COLO668 (cell line): ENCODE results near the gene ULK1.

ENCODE experiments used
- DNase-seq: peaks from one replicate; lab custom pipeline; 2025; ENCODE audit not compliant: unreplicated experiment; lab: John Stamatoyannopoulos, UW

ULK1 gene

GRCh38 chr12:131894313-131894860 is at the start of gene ULK1:
Gene ULK1 (plus strand): TSS chr12:131894622. CDS start chr12:131895002, 380 bp downstream.
- peak; percentile 87 for DNase-seq

GRCh38 chr12:131844656-131845055 is 49.8 kb upstream of the ULK1 start:
- no peak for DNase-seq

GRCh38 chr12:131845121-131845520 is 49.3 kb upstream of the ULK1 start:
- DNase-seq, result peak; percentile 49

- DNase-seq, result no peak
Observed at GRCh38 chr12:131847456-131847855, 47.0 kb upstream of the ULK1 start.

- DNase-seq, result no peak
Observed at GRCh38 chr12:131848753-131849152, 45.7 kb upstream of the ULK1 start.

GRCh38 chr12:131849700-131850553 is 44.5 kb upstream of the ULK1 start:
- no peak for DNase-seq

- peak; percentile 66 for DNase-seq
Observed at GRCh38 chr12:131850856-131851559, 43.4 kb upstream of the ULK1 start.

GRCh38 chr12:131851741-131852550 is 42.5 kb upstream of the ULK1 start:
- DNase-seq, result no peak

- no peak for DNase-seq
Observed at GRCh38 chr12:131852551-131853299, 41.7 kb upstream of the ULK1 start.

GRCh38 chr12:131853832-131854797 is 40.3 kb upstream of the ULK1 start:
- DNase-seq, result no peak

- DNase-seq, result no peak
Observed at GRCh38 chr12:131854861-131855476, 39.5 kb upstream of the ULK1 start.

- DNase-seq, result no peak
Observed at GRCh38 chr12:131855521-131856142, 38.8 kb upstream of the ULK1 start.

- no peak for DNase-seq
Observed at GRCh38 chr12:131856366-131857097, 37.9 kb upstream of the ULK1 start.

- DNase-seq, result no peak
Observed at GRCh38 chr12:131857908-131858850, 36.2 kb upstream of the ULK1 start.

GRCh38 chr12:131860472-131861260 is 33.8 kb upstream of the ULK1 start:
- DNase-seq, result peak; percentile 75
